ENCODE results near the gene NOS3. TPM values are rescaled to one million over a fixed set of nuclear protein-coding genes. Genes with fewer than 3 reads are reported as not detected.

Gene NOS3
- total and polyA plus RNA-seq, 2 experiments from 2014 or later = 2.6 to 6.1 TPM

GRCh38 chr7:150947761-150948651, 42.8 kb upstream of the NOS3 start (continued):
- TF ChIP-seq ZNF331 (CRISPR knock-in tag; IDR thresholded peaks at IDR 0.05; ENCODE audit: low read depth) (no peak), ETS1 (IDR thresholded peaks at IDR 0.05) (no peak), JUNB (IDR thresholded peaks at IDR 0.05; ENCODE audit: unreplicated experiment) (no peak)
- TF ChIP-seq, protein P1, sequence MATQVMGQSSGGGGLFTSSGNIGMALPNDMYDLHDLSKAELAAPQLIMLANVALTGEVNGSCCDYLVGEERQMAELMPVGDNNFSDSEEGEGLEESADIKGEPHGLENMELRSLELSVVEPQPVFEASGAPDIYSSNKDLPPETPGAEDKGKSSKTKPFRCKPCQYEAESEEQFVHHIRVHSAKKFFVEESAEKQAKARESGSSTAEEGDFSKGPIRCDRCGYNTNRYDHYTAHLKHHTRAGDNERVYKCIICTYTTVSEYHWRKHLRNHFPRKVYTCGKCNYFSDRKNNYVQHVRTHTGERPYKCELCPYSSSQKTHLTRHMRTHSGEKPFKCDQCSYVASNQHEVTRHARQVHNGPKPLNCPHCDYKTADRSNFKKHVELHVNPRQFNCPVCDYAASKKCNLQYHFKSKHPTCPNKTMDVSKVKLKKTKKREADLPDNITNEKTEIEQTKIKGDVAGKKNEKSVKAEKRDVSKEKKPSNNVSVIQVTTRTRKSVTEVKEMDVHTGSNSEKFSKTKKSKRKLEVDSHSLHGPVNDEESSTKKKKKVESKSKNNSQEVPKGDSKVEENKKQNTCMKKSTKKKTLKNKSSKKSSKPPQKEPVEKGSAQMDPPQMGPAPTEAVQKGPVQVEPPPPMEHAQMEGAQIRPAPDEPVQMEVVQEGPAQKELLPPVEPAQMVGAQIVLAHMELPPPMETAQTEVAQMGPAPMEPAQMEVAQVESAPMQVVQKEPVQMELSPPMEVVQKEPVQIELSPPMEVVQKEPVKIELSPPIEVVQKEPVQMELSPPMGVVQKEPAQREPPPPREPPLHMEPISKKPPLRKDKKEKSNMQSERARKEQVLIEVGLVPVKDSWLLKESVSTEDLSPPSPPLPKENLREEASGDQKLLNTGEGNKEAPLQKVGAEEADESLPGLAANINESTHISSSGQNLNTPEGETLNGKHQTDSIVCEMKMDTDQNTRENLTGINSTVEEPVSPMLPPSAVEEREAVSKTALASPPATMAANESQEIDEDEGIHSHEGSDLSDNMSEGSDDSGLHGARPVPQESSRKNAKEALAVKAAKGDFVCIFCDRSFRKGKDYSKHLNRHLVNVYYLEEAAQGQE (IDR thresholded peaks at IDR 0.05; ENCODE audit: unreplicated experiment) = no peak
- TF ChIP-seq, protein P2, sequence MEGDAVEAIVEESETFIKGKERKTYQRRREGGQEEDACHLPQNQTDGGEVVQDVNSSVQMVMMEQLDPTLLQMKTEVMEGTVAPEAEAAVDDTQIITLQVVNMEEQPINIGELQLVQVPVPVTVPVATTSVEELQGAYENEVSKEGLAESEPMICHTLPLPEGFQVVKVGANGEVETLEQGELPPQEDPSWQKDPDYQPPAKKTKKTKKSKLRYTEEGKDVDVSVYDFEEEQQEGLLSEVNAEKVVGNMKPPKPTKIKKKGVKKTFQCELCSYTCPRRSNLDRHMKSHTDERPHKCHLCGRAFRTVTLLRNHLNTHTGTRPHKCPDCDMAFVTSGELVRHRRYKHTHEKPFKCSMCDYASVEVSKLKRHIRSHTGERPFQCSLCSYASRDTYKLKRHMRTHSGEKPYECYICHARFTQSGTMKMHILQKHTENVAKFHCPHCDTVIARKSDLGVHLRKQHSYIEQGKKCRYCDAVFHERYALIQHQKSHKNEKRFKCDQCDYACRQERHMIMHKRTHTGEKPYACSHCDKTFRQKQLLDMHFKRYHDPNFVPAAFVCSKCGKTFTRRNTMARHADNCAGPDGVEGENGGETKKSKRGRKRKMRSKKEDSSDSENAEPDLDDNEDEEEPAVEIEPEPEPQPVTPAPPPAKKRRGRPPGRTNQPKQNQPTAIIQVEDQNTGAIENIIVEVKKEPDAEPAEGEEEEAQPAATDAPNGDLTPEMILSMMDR (conservative IDR thresholded peaks at IDR 0.05; ENCODE audit: low read depth in 2 of 2) = no peak

DNA sequence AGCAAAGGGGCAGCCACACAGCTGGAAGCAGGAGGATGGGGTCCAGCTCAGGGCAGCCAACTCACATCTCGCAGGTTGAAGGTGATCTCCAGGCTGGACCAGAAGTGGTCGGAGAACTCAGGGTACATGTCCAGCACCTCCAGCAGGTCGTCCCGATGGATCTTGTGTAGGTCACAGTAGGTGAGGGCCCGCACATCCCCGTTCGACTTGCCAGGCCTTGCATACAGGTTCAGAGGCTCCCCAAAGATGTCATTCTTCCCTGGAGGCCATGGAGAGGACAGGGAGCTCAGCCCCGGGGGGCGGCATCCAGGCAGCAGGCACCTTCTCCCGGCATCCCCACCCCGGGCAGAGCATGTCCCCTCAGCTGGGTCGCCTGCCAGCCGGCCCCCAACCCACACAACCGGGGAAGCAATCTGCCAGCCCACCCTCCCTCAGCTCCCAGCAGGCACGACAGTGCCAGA, 42.0 kb upstream of the NOS3 start:
- Histone ChIP-seq H3K4me3 (peak overlapping the region; percentile 40; the same call in 1 of the 2 replicates), H3K4me1 (ENCODE audit: insufficient read depth) (peaks cover 23% of the 10 kb centered on the region), H3K27ac (ENCODE audit: low read depth) (no peak overlapping the region), H3K9me2 (ENCODE audit: insufficient read depth) (no peaks in the 10 kb centered on the region), H3K79me2 (replicated peaks; ENCODE audit: insufficient read depth) (no peaks in the 10 kb centered on the region), H3K4me2 (peak overlapping the region; percentile 78), H3K36me3 (ENCODE audit: insufficient read depth) (no peaks in the 10 kb centered on the region), H3K27me3 (ENCODE audit: insufficient read depth) (peaks cover 15% of the 10 kb centered on the region), H3F3A (replicated peaks; ENCODE audit: low read depth) (0 out of 2 replicates have a peak, but pooled peaks cover 3% of the 10 kb centered on the region), H4K20me1 (replicated peaks; ENCODE audit: insufficient read depth) (no peaks in the 10 kb centered on the region; the same call in 1 of the 2 replicates), H2AFZ (no peak overlapping the region)
- Mint-ChIP-seq H3K4me3 (peak overlapping the region; percentile 30; the same call in 2 of the 3 replicates), H3K27ac (no peak overlapping the region), H3K27me3 (ENCODE audit: insufficient read depth, low read depth, poor library complexity) (peaks cover 20% of the 10 kb centered on the region), H3K9me3 (no peaks in the 10 kb centered on the region), H3K4me1 (peaks cover 32% of the 10 kb centered on the region), H3K36me3 (ENCODE audit: low read depth) (no peaks in the 10 kb centered on the region)
- no peak for DNase-seq (ENCODE audit: low spot score)
- ATAC-seq = no peak
- TF ChIP-seq, protein P1 (IDR thresholded peaks at IDR 0.05; ENCODE audit: unreplicated experiment) = no peak
- TF ChIP-seq ZNF114 (CRISPR knock-in tag; IDR thresholded peaks at IDR 0.05) = no peak
- TF ChIP-seq POLR2AphosphoS5 (IDR thresholded peaks at IDR 0.05; ENCODE audit: low read depth) = no peak
- no peak for TF ChIP-seq EZH2phosphoT487 (IDR thresholded peaks at IDR 0.05; ENCODE audit: unreplicated experiment)

Data from GM23338 (cell line).